Vagina (tissue), 2 donors: ENCODE results near the gene F2RL3. TPM values are rescaled to one million over a fixed set of nuclear protein-coding genes. Genes with fewer than 3 reads are reported as not detected.

Source experiments
- DNase-seq, 2 donors: peaks; one replicate each; pipeline ENCODE4 v3.0.0-alpha.2; 2017; ENCODE audit errors: extremely low spot score in 2 of 2
- H3K27ac ChIP-seq: fragments of 200-600 bp; sonication (generic); one replicate; pipeline ENCODE4 v1.5.1; 2019
- H3K27me3 ChIP-seq: fragments of 200-600 bp; sonication (generic); one replicate; pipeline ENCODE4 v1.5.1; 2019
- H3K36me3 ChIP-seq, 2 donors: fragments of 200-600 bp; sonication (generic); one replicate each; pipeline ENCODE4 v1.5.1; 2017 to 2019
- H3K4me1 ChIP-seq: fragments of 200-600 bp; sonication (generic); one replicate; pipeline ENCODE4 v1.5.1; 2019
- H3K4me3 ChIP-seq, 2 donors: fragments of 200-600 bp; sonication (generic); 1 replicate in 1 of 2; 2 replicates in 1 of 2; pipeline ENCODE4 v1.5.1; 2016 to 2019
- H3K9me3 ChIP-seq: fragments of 200-600 bp; sonication (generic); one replicate; pipeline ENCODE4 v1.5.1; 2019
- CTCF ChIP-seq, 3 experiments: fragments of 450-650 bp in 2 of 3; fragments of 200-600 bp in 1 of 3; sonication (generic) in 1 of 3; IDR thresholded peaks; one replicate each; pipeline ENCODE4 v1.5.1; 2017 to 2019; ENCODE audit warnings: antibody characterized with exemption in 3 of 3, mild to moderate bottlenecking in 2 of 3, moderate library complexity in 2 of 3
- POLR2A ChIP-seq, 2 donors: fragments of 450-650 bp; IDR thresholded peaks; one replicate each; pipeline ENCODE4 v1.6.1; 2017; ENCODE audit warnings: antibody characterized with exemption in 2 of 2, mild to moderate bottlenecking in 2 of 2, moderate library complexity in 2 of 2
- POLR2AphosphoS5 ChIP-seq, 2 donors: sonication (generic); formaldehyde crosslinking; IDR thresholded peaks; one replicate each; pipeline ENCODE4 v1.9.0; 2017; ENCODE audit warnings: antibody characterized with exemption in 2 of 2, mild to moderate bottlenecking in 2 of 2, low read depth in 1 of 2; ENCODE audit not compliant: insufficient read depth in 1 of 2
- intact Hi-C: fragments of 100-400 bp; cut with DNase I; formaldehyde crosslinking; loops from one replicate; pipeline ENCODE4 v1.15.1; 2023
- total RNA-seq: library from RNA; depleted of rRNA; stranded (reverse); fragments of >200 nt; gene quantifications from one replicate; pipeline ENCODE4 v1.2.3, GENCODE V29; 2016

Gene F2RL3
- total RNA-seq, 1 donor from 2014 or later: 8.3 TPM

GRCh38 chr19:16899566-16900075, 10.8 kb downstream of the F2RL3 start:
- H3K4me3 ChIP-seq: no peak overlapping the region
- no peaks in the 10 kb centered on the region for H3K36me3 ChIP-seq
- no peaks in the 10 kb centered on the region for H3K27me3 ChIP-seq
- H3K27ac ChIP-seq: no peak overlapping the region
- DNase-seq: no peak
- H3K9me3 ChIP-seq: no peaks in the 10 kb centered on the region
- TF ChIP-seq CTCF (IDR thresholded peaks at IDR 0.05): peak in 1 of 3 experiments; percentile 29
- no peak for TF ChIP-seq POLR2A (IDR thresholded peaks at IDR 0.05)
- intact Hi-C loops: no loop called here
- H3K4me1 ChIP-seq: peaks cover 13% of the 10 kb centered on the region

- peaks cover 2% of the 10 kb centered on the region for H3K4me1 ChIP-seq
- no peaks in the 10 kb centered on the region for H3K36me3 ChIP-seq
- no peaks in the 10 kb centered on the region for H3K9me3 ChIP-seq
- H3K27me3 ChIP-seq: no peaks in the 10 kb centered on the region
- no peak overlapping the region for H3K27ac ChIP-seq
- H3K4me3 ChIP-seq: no peak overlapping the region
- DNase-seq: no peak
- intact Hi-C loops: no loop called here
- TF ChIP-seq POLR2AphosphoS5 (IDR thresholded peaks at IDR 0.05; ENCODE audit: insufficient read depth in 1 of 2, low read depth in 1 of 2) (no peak), POLR2A (IDR thresholded peaks at IDR 0.05) (no peak), CTCF (IDR thresholded peaks at IDR 0.05) (no peak)
These were observed 12.8 kb downstream of the F2RL3 start for GRCh38 chr19:16901491-16902175.

GRCh38 chr19:16902545-16902944, 13.7 kb downstream of the F2RL3 start:
- no peak for TF ChIP-seq POLR2A (IDR thresholded peaks at IDR 0.05)
- no peaks in the 10 kb centered on the region for H3K27me3 ChIP-seq
- DNase-seq: no peak

DNA sequence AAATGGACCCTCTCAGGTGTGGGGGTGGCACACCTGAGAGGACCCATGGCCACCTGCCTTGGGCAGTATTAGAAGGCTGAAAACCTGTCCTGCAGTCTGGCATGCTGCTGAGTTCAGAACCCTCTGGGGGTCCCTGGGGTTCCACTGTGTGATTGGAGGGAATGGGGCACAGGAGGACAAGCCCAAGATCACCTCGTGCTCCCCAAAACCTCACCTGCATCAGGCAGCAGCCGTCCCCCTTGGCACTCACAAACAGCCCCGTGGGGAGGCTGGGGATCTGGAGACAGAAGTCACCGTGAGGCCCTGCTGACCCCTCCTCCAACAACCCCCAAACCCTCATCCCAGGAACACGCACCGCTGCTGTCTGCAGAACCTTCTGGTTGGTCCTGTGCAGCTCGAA, 14.5 kb downstream of the F2RL3 start:
- no peaks in the 10 kb centered on the region for H3K27me3 ChIP-seq
- H3K4me3 ChIP-seq: no peak overlapping the region
- H3K36me3 ChIP-seq: no peaks in the 10 kb centered on the region
- no peak overlapping the region for H3K27ac ChIP-seq
- intact Hi-C loops: no loop called here
- no peak for TF ChIP-seq CTCF (IDR thresholded peaks at IDR 0.05)
- no peak for TF ChIP-seq POLR2A (IDR thresholded peaks at IDR 0.05)
- no peak for TF ChIP-seq POLR2AphosphoS5 (IDR thresholded peaks at IDR 0.05; ENCODE audit: insufficient read depth in 1 of 2, low read depth in 1 of 2)
- no peaks in the 10 kb centered on the region for H3K4me1 ChIP-seq
- DNase-seq: no peak
- no peaks in the 10 kb centered on the region for H3K9me3 ChIP-seq

More at GRCh38 chr19:16902545-16902944, 13.7 kb downstream of the F2RL3 start:
- no peak overlapping the region for H3K4me3 ChIP-seq
- intact Hi-C loops: no loop called here
- no peaks in the 10 kb centered on the region for H3K9me3 ChIP-seq
- H3K27ac ChIP-seq: no peak overlapping the region
- H3K4me1 ChIP-seq: no peaks in the 10 kb centered on the region
- H3K36me3 ChIP-seq: no peaks in the 10 kb centered on the region

- DNase-seq: no peak
- intact Hi-C loops: no loop called here
- Histone ChIP-seq H3K27me3 (no peaks in the 10 kb centered on the region), H3K4me1 (no peaks in the 10 kb centered on the region), H3K9me3 (no peaks in the 10 kb centered on the region), H3K36me3 (no peaks in the 10 kb centered on the region), H3K27ac (no peak overlapping the region), H3K4me3 (no peak overlapping the region)
- TF ChIP-seq CTCF (IDR thresholded peaks at IDR 0.05): no peak
- TF ChIP-seq POLR2AphosphoS5 (IDR thresholded peaks at IDR 0.05; ENCODE audit: insufficient read depth in 1 of 2, low read depth in 1 of 2): no peak
- TF ChIP-seq POLR2A (IDR thresholded peaks at IDR 0.05): no peak
These were observed 15.8 kb downstream of the F2RL3 start for GRCh38 chr19:16904599-16904998.
